ENCODE measurements around the gene DOP1A. TPM values are rescaled to one million over a fixed set of nuclear protein-coding genes. Genes with fewer than 3 reads are reported as not detected.

DOP1A gene, protein sequence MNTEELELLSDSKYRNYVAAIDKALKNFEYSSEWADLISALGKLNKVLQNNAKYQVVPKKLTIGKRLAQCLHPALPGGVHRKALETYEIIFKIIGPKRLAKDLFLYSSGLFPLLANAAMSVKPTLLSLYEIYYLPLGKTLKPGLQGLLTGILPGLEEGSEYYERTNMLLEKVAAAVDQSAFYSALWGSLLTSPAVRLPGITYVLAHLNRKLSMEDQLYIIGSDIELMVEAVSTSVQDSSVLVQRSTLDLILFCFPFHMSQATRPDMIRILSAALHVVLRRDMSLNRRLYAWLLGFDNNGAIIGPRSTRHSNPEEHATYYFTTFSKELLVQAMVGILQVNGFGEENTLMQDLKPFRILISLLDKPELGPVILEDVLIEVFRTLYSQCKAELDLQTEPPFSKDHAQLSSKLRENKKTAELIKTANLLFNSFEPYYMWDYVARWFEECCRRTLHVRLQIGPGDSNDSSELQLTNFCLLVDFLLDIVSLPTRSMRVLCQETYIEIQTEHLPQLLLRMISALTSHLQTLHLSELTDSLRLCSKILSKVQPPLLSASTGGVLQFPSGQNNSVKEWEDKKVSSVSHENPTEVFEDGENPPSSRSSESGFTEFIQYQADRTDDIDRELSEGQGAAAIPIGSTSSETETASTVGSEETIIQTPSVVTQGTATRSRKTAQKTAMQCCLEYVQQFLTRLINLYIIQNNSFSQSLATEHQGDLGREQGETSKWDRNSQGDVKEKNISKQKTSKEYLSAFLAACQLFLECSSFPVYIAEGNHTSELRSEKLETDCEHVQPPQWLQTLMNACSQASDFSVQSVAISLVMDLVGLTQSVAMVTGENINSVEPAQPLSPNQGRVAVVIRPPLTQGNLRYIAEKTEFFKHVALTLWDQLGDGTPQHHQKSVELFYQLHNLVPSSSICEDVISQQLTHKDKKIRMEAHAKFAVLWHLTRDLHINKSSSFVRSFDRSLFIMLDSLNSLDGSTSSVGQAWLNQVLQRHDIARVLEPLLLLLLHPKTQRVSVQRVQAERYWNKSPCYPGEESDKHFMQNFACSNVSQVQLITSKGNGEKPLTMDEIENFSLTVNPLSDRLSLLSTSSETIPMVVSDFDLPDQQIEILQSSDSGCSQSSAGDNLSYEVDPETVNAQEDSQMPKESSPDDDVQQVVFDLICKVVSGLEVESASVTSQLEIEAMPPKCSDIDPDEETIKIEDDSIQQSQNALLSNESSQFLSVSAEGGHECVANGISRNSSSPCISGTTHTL (N-terminal part only)
- 1 to 10 TPM; 2.3 to 4.7 (median 3.0) TPM for polyA plus RNA-seq

GRCh38 chr6:83067448-83068439 is at the start of gene DOP1A:
DOP1A (plus strand) TSS chr6:83067671; CDS start chr6:83096978, 29,307 bp downstream.
- H3K4me1 Mint-ChIP-seq = peaks cover 40 to 62% of the 10 kb centered on the region in 2 donors
- no peaks in the 10 kb centered on the region for H3K9me3 Mint-ChIP-seq
- peak; percentile 92 to 93 (median 93) for DNase-seq

GRCh38 chr6:83019741-83020140 is 47.7 kb upstream of the DOP1A start:
- no peaks in the 10 kb centered on the region for H3K4me1 Mint-ChIP-seq
- H3K4me3 Mint-ChIP-seq = no peak overlapping the region
- peaks cover 32 to 66% (median 59%) of the 10 kb centered on the region in 3 donors for H3K36me3 Mint-ChIP-seq
- DNase-seq = no peak
- no peaks in the 10 kb centered on the region for H3K27me3 Mint-ChIP-seq (ENCODE audit: low read depth in 3 of 3)
- no peaks in the 10 kb centered on the region for H3K9me3 Mint-ChIP-seq
- no peak overlapping the region for H3K27ac Mint-ChIP-seq

More at GRCh38 chr6:83067448-83068439, at the start of gene DOP1A:
- Mint-ChIP-seq H3K27me3 (ENCODE audit: low read depth in 3 of 3) (peaks cover 4% of the 10 kb centered on the region in 3 donors), H3K4me3 (peak within 1 kb of the TSS; percentile 90 to 94 (median 92)), H3K36me3 (no peaks in the 10 kb centered on the region), H3K27ac (peak within 1 kb of the TSS; percentile 89 to 95 (median 90))

DNA sequence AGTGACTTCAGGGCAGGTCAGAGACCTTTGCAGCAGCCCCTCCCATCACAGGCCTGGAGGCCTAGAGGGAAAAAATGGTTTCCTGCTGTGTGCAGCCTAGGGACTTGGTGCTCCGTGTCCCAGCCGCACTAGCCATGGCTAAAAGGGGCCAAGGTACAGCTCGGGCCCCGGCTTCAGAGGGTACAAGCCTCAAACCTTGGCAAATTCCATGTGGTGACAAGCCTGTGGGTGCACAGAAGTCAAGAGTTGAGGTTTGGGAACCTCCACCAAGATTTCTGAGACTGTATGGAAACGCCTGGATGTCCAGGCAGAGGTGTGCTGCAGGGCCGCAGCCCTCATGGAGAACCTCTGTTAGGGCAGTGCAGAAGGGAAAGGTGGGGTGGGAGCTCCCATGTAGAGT is 35.8 kb upstream of the DOP1A start:
- Mint-ChIP-seq H3K4me1 (no peaks in the 10 kb centered on the region), H3K4me3 (no peak overlapping the region), H3K27ac (no peak overlapping the region), H3K27me3 (ENCODE audit: low read depth in 3 of 3) (peaks cover 0 to 1% (median 0%) of the 10 kb centered on the region in 3 donors), H3K9me3 (peaks cover 0 to 2% (median under 1%) of the 10 kb centered on the region in 6 donors), H3K36me3 (peaks cover 39 to 52% (median 51%) of the 10 kb centered on the region in 3 donors)
- DNase-seq = no peak

GRCh38 chr6:83038246-83038645 is 29.2 kb upstream of the DOP1A start:
- no peaks in the 10 kb centered on the region for H3K4me1 Mint-ChIP-seq
- no peak overlapping the region for H3K4me3 Mint-ChIP-seq
- H3K9me3 Mint-ChIP-seq = no peaks in the 10 kb centered on the region
- DNase-seq = no peak
- H3K27me3 Mint-ChIP-seq (ENCODE audit: low read depth in 3 of 3) = peaks cover 0 to 4% (median 0%) of the 10 kb centered on the region in 3 donors
- H3K27ac Mint-ChIP-seq = no peak overlapping the region
- peaks cover 23 to 39% (median 24%) of the 10 kb centered on the region in 3 donors for H3K36me3 Mint-ChIP-seq

GRCh38 chr6:83042467-83043053 is 24.9 kb upstream of the DOP1A start:
- Mint-ChIP-seq H3K4me3 (no peak overlapping the region), H3K27me3 (ENCODE audit: low read depth in 3 of 3) (no peaks in the 10 kb centered on the region), H3K4me1 (no peaks in the 10 kb centered on the region), H3K36me3 (peaks cover 0 to 10% (median 0%) of the 10 kb centered on the region in 3 donors), H3K9me3 (no peaks in the 10 kb centered on the region), H3K27ac (no peak overlapping the region)
- no peak for DNase-seq

- Mint-ChIP-seq H3K4me3 (no peak overlapping the region), H3K27ac (no peak overlapping the region), H3K9me3 (no peaks in the 10 kb centered on the region), H3K27me3 (ENCODE audit: low read depth in 3 of 3) (no peaks in the 10 kb centered on the region), H3K4me1 (no peaks in the 10 kb centered on the region), H3K36me3 (peaks cover 0 to 10% (median 0%) of the 10 kb centered on the region in 3 donors)
- no peak for DNase-seq
Measured at GRCh38 chr6:83044091-83044768, 23.2 kb upstream of the DOP1A start.

GRCh38 chr6:83047065-83047754 is 20.3 kb upstream of the DOP1A start:
- no peak overlapping the region for H3K27ac Mint-ChIP-seq

GRCh38 chr6:83051377-83052172 is 15.9 kb upstream of the DOP1A start:
- Mint-ChIP-seq H3K36me3 (peaks cover 13 to 14% (median 13%) of the 10 kb centered on the region in 3 donors), H3K27me3 (ENCODE audit: low read depth in 3 of 3) (peaks cover 0 to 1% (median 0%) of the 10 kb centered on the region in 3 donors), H3K9me3 (no peaks in the 10 kb centered on the region), H3K4me1 (peaks cover 0 to 2% of the 10 kb centered on the region in 2 donors), H3K4me3 (no peak overlapping the region), H3K27ac (no peak overlapping the region)
- DNase-seq = no peak

More at GRCh38 chr6:83047065-83047754, 20.3 kb upstream of the DOP1A start:
- Mint-ChIP-seq H3K36me3 (peaks cover under 1 to 9% (median 4%) of the 10 kb centered on the region in 3 donors), H3K4me1 (no peaks in the 10 kb centered on the region), H3K9me3 (no peaks in the 10 kb centered on the region), H3K27me3 (ENCODE audit: low read depth in 3 of 3) (no peaks in the 10 kb centered on the region), H3K4me3 (no peak overlapping the region)
- no peak for DNase-seq

GRCh38 chr6:83053678-83054077 is 13.8 kb upstream of the DOP1A start:
- no peaks in the 10 kb centered on the region for H3K9me3 Mint-ChIP-seq
- no peak overlapping the region for H3K27ac Mint-ChIP-seq
- no peak overlapping the region for H3K4me3 Mint-ChIP-seq
- peaks cover 0 to 1% (median 0%) of the 10 kb centered on the region in 3 donors for H3K27me3 Mint-ChIP-seq (ENCODE audit: low read depth in 3 of 3)
- DNase-seq = no peak
- peaks cover 13 to 15% (median 13%) of the 10 kb centered on the region in 3 donors for H3K36me3 Mint-ChIP-seq
- H3K4me1 Mint-ChIP-seq = peaks cover 0 to 2% of the 10 kb centered on the region in 2 donors

DNA sequence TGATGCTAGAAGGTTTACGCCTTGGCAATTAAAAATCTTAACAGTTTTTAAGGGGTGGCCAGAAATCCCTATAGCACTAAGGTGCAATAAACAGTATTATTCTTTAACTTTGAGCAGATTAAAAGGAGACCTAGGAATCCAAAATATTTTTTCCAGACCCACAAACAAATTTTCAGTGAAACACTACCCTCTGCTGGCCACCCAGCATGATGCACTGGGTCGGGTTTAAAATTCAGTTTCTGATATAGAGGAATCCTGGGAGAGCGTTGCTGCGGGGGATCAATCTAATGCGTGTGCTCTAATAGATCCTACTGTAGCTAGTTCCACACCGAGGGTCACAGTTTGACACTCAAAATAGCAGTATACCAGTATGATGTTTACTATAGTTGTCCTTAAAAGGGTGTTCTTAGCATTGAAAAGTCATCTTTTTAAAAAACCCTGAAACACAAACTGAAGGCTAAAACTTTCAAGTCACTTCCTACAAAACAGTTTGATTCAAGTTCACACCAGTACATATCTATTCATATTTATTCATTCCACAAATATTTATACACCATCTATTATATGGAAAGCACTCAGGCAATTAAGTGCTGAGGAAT is 12.0 kb upstream of the DOP1A start:
- peaks cover 0 to 1% (median 0%) of the 10 kb centered on the region in 3 donors for H3K27me3 Mint-ChIP-seq (ENCODE audit: low read depth in 3 of 3)
- peak in 2 of 3 donors; percentile 35 to 38 for DNase-seq

More for the DNA sequence above, 12.0 kb upstream of the DOP1A start:
- H3K9me3 Mint-ChIP-seq = no peaks in the 10 kb centered on the region
- no peak overlapping the region for H3K27ac Mint-ChIP-seq
- H3K4me3 Mint-ChIP-seq = no peak overlapping the region
- peaks cover 0 to 2% of the 10 kb centered on the region in 2 donors for H3K4me1 Mint-ChIP-seq
- H3K36me3 Mint-ChIP-seq = peaks cover 9 to 15% (median 13%) of the 10 kb centered on the region in 3 donors
